OCI-LY1 (cell line): ENCODE data around the gene SLAMF6.
"Not testable (repeated sequence)": the region's sequence is repeated elsewhere in the genome, so short reads cannot be mapped to it uniquely, and the experiment has no call there.

ENCODE experiments used
- H2AFZ ChIP-seq: fragments of 200-600 bp; sonication (generic), shearing (Covaris generic); 2 replicates; pipeline ENCODE4 v1.6.0; 2014; ENCODE audit warnings: antibody characterized with exemption, mild to moderate bottlenecking, low read length
- H3F3A ChIP-seq: fragments of 200-600 bp; sonication (generic), shearing (Covaris generic); 2 replicates; pipeline ENCODE4 v1.6.0; 2014; ENCODE audit warnings: mild to moderate bottlenecking, antibody characterized with exemption, low read length, moderate library complexity; ENCODE audit not compliant: insufficient read depth
- H3K27ac ChIP-seq: fragments of 200-600 bp; sonication (generic); 2 replicates; pipeline ENCODE4 v1.5.1; 2014; ENCODE audit warnings: low read length, mixed run types, mild to moderate bottlenecking, low read depth; ENCODE audit not compliant: poor library complexity, severe bottlenecking
- H3K27me3 ChIP-seq: fragments of 200-600 bp; sonication (generic); 2 replicates; pipeline ENCODE4 v1.6.0; 2014; ENCODE audit warnings: antibody characterized with exemption, mild to moderate bottlenecking, low read length, moderate library complexity; ENCODE audit not compliant: insufficient read depth
- H3K36me3 ChIP-seq: fragments of 200-600 bp; sonication (generic); 2 replicates; pipeline ENCODE4 v1.6.1; 2014; ENCODE audit warnings: mild to moderate bottlenecking, antibody characterized with exemption, low read length, moderate library complexity, mixed read lengths; ENCODE audit not compliant: insufficient read depth
- H3K4me1 ChIP-seq: fragments of 200-600 bp; sonication (generic); 2 replicates; pipeline ENCODE4 v1.5.1; 2014; ENCODE audit warnings: mild to moderate bottlenecking, low read length, moderate library complexity; ENCODE audit not compliant: insufficient read depth, severe bottlenecking
- H3K4me2 ChIP-seq: fragments of 200-600 bp; sonication (generic), shearing (Covaris generic); 2 replicates; pipeline ENCODE4 v1.6.1; 2014; ENCODE audit warnings: low read length
- H3K4me3 ChIP-seq: fragments of 200-600 bp; sonication (generic); 2 replicates; pipeline ENCODE4 v1.5.1; 2014; ENCODE audit warnings: low read length, low read depth, mild to moderate bottlenecking, mixed read lengths; ENCODE audit not compliant: poor library complexity, severe bottlenecking
- H3K79me2 ChIP-seq: fragments of 200-600 bp; shearing (Covaris generic); 2 replicates; pipeline ENCODE4 v1.6.1; 2016; ENCODE audit warnings: mixed run types, low read length, mixed read lengths; ENCODE audit not compliant: insufficient read depth
- H3K9ac ChIP-seq: fragments of 200-600 bp; sonication (generic), shearing (Covaris generic); 2 replicates; pipeline ENCODE4 v1.6.1; 2014; ENCODE audit warnings: mild to moderate bottlenecking, low read length, mixed read lengths
- H3K9me2 ChIP-seq: fragments of 200-600 bp; sonication (generic), shearing (Covaris generic); 2 replicates; pipeline ENCODE4 v1.6.1; 2014; ENCODE audit warnings: low read depth, mild to moderate bottlenecking, low read length, mixed read lengths
- H3K9me3 ChIP-seq: fragments of 200-600 bp; shearing (Covaris generic); 2 replicates; pipeline ENCODE4 v1.6.1; 2014; ENCODE audit warnings: low read length, mixed read lengths
- H4K20me1 ChIP-seq: fragments of 200-600 bp; sonication (generic), shearing (Covaris generic); 2 replicates; pipeline ENCODE4 v1.6.0; 2016; ENCODE audit warnings: mild to moderate bottlenecking, low read length; ENCODE audit not compliant: insufficient read depth
- CTCF ChIP-seq: fragments of 200-600 bp; sonication (generic), shearing (Covaris generic); IDR thresholded peaks from 2 replicates; pipeline ENCODE4 v1.5.1; 2017; ENCODE audit warnings: mild to moderate bottlenecking, antibody characterized with exemption, low read length, moderate library complexity, mixed read lengths
- EZH2 ChIP-seq: fragments of 200-600 bp; sonication (generic), shearing (Covaris generic); IDR thresholded peaks from 2 replicates; pipeline ENCODE4 v1.8.0; 2017; ENCODE audit warnings: borderline replicate concordance, mixed run types, mild to moderate bottlenecking, antibody characterized with exemption, low read length, moderate library complexity, mixed read lengths

The SLAMF6 gene

GRCh38 chr1:160481979-160482596 lies 41.0 kb downstream of the SLAMF6 start:
- no peak for TF ChIP-seq CTCF
- TF ChIP-seq EZH2: no peak
- H3K36me3 ChIP-seq: peaks cover 20% of the 10 kb centered on the region
- H3K27ac ChIP-seq: peak overlapping the region; percentile 30
- H4K20me1 ChIP-seq: no peaks in the 10 kb centered on the region
- H3K27me3 ChIP-seq: no peaks in the 10 kb centered on the region
- no peak overlapping the region for H3K4me3 ChIP-seq
- no peak overlapping the region for H3K4me2 ChIP-seq
- H3K9me3 ChIP-seq: no peaks in the 10 kb centered on the region
- H3K9ac ChIP-seq: no peak overlapping the region
- no peak overlapping the region for H2AFZ ChIP-seq
- no peaks in the 10 kb centered on the region for H3K9me2 ChIP-seq
- no peaks in the 10 kb centered on the region for H3F3A ChIP-seq
- peaks cover 10% of the 10 kb centered on the region for H3K4me1 ChIP-seq
- H3K79me2 ChIP-seq: no peaks in the 10 kb centered on the region

- H3K9me3 ChIP-seq, H3K9me2 ChIP-seq, H4K20me1 ChIP-seq, H3K4me1 ChIP-seq, H3K27ac ChIP-seq, H3F3A ChIP-seq, H3K4me2 ChIP-seq, H2AFZ ChIP-seq, H3K27me3 ChIP-seq, H3K79me2 ChIP-seq, H3K36me3 ChIP-seq, H3K9ac ChIP-seq, H3K4me3 ChIP-seq: not testable (repeated sequence)
Observed at GRCh38 chr1:160480781-160481180, 42.3 kb downstream of the SLAMF6 start.

- not testable (repeated sequence) for H3K9me3 ChIP-seq, H3K79me2 ChIP-seq, H3K27ac ChIP-seq, H4K20me1 ChIP-seq, H3K9ac ChIP-seq, H3K4me2 ChIP-seq, H3K9me2 ChIP-seq, H2AFZ ChIP-seq, H3K27me3 ChIP-seq, H3K36me3 ChIP-seq, H3K4me3 ChIP-seq, H3F3A ChIP-seq
- H3K4me1 ChIP-seq: peaks cover 15% of the 10 kb centered on the region
Observed at GRCh38 chr1:160479091-160479490, 44.0 kb downstream of the SLAMF6 start.

GRCh38 chr1:160474392-160475242 lies 48.4 kb downstream of the SLAMF6 start:
- H3K79me2 ChIP-seq: no peaks in the 10 kb centered on the region
- no peak overlapping the region for H2AFZ ChIP-seq
- H3K9ac ChIP-seq: no peak overlapping the region
- no peaks in the 10 kb centered on the region for H3K9me3 ChIP-seq
- peaks cover 10% of the 10 kb centered on the region for H3K4me1 ChIP-seq
- H3K36me3 ChIP-seq: no peaks in the 10 kb centered on the region
- no peak overlapping the region for H3K4me3 ChIP-seq
- H3K27ac ChIP-seq: no peak overlapping the region
- no peaks in the 10 kb centered on the region for H3K9me2 ChIP-seq
- H3K27me3 ChIP-seq: no peaks in the 10 kb centered on the region
- no peak overlapping the region for H3K4me2 ChIP-seq
- no peaks in the 10 kb centered on the region for H4K20me1 ChIP-seq
- TF ChIP-seq EZH2 (no peak), CTCF (no peak)
- no peaks in the 10 kb centered on the region for H3F3A ChIP-seq
